ENCODE data around the gene ERMP1.
"Not testable (repeated sequence)": the region's sequence is repeated elsewhere in the genome, so short reads cannot be mapped to it uniquely, and the experiment has no call there.

ERMP1 gene

GRCh38 chr9:5832538-5833529 is at the start of gene ERMP1:
Gene ERMP1, minus strand, starts transcription at chr9:5833117. Its CDS starts 90 bp downstream, at chr9:5833027.
- peak; percentile 63 to 85 for DNase-seq

GRCh38 chr9:5882244-5883012 is 49.5 kb upstream of the ERMP1 start:
- DNase-seq = not testable (repeated sequence)

GRCh38 chr9:5879419-5880181 is 46.7 kb upstream of the ERMP1 start:
- DNase-seq = no peak

- DNase-seq = no peak
These were observed 43.8 kb upstream of the ERMP1 start for GRCh38 chr9:5876711-5877110.

GRCh38 chr9:5876026-5876425 is 43.1 kb upstream of the ERMP1 start:
- no peak for DNase-seq

GRCh38 chr9:5874048-5874447 is 41.1 kb upstream of the ERMP1 start:
- no peak for DNase-seq

GRCh38 chr9:5873439-5873838 is 40.5 kb upstream of the ERMP1 start:
- no peak for DNase-seq

- no peak for DNase-seq
These were observed 39.6 kb upstream of the ERMP1 start for GRCh38 chr9:5872511-5872910.

- DNase-seq = no peak
These were observed 38.9 kb upstream of the ERMP1 start for GRCh38 chr9:5871785-5872184.

GRCh38 chr9:5870691-5871090 is 37.8 kb upstream of the ERMP1 start:
- no peak for DNase-seq

GRCh38 chr9:5870020-5870339 is 37.1 kb upstream of the ERMP1 start:
- DNase-seq = no peak

GRCh38 chr9:5869315-5870019 is 36.5 kb upstream of the ERMP1 start:
- no peak for DNase-seq

- DNase-seq = no peak
These were observed 35.3 kb upstream of the ERMP1 start for GRCh38 chr9:5868235-5868634.

- no peak for DNase-seq
These were observed 33.8 kb upstream of the ERMP1 start for GRCh38 chr9:5866685-5867084.

- no peak for DNase-seq
These were observed 33.4 kb upstream of the ERMP1 start for GRCh38 chr9:5866272-5866671.

- no peak for DNase-seq
These were observed 31.5 kb upstream of the ERMP1 start for GRCh38 chr9:5864446-5864845.

GRCh38 chr9:5863092-5863746 is 30.3 kb upstream of the ERMP1 start:
- DNase-seq = no peak

- DNase-seq = no peak
These were observed 25.9 kb upstream of the ERMP1 start for GRCh38 chr9:5858833-5859232.

GRCh38 chr9:5857928-5858327 is 25.0 kb upstream of the ERMP1 start:
- DNase-seq = no peak

GRCh38 chr9:5854063-5854790 is 21.3 kb upstream of the ERMP1 start:
- DNase-seq = no peak

GRCh38 chr9:5853617-5854016 is 20.7 kb upstream of the ERMP1 start:
- DNase-seq = no peak

Measured in NCI-H187 (cell line).